Gastroesophageal sphincter (tissue), 3 donors: Measurements from ENCODE around the gene MADD.

Experiments used
- EP300 ChIP-seq: sonication (generic); formaldehyde crosslinking; IDR thresholded peaks from one replicate; pipeline ENCODE4 v1.6.1; 2017; ENCODE audit warnings: antibody characterized with exemption, mild to moderate bottlenecking
- POLR2A ChIP-seq, 2 donors: fragments of 450-650 bp; IDR thresholded peaks; one replicate each; pipeline ENCODE4 v1.6.1; 2017; ENCODE audit warnings: antibody characterized with exemption in 2 of 2, mild to moderate bottlenecking in 2 of 2, moderate library complexity in 1 of 2
- POLR2AphosphoS5 ChIP-seq: sonication (generic); formaldehyde crosslinking; IDR thresholded peaks from one replicate; pipeline ENCODE4 v1.6.1; 2017; ENCODE audit warnings: antibody characterized with exemption
- TF ChIP-seq, protein P1 (sequence below), 4 experiments: fragments of 200-600 bp in 2 of 4; fragments of 450-650 bp in 2 of 4; sonication (generic) in 1 of 4; IDR thresholded peaks; one replicate each; pipeline ENCODE4 v1.5.1; 2017 to 2019; ENCODE audit warnings: antibody characterized with exemption in 4 of 4, mild to moderate bottlenecking in 2 of 4, moderate library complexity in 2 of 4

DNA sequence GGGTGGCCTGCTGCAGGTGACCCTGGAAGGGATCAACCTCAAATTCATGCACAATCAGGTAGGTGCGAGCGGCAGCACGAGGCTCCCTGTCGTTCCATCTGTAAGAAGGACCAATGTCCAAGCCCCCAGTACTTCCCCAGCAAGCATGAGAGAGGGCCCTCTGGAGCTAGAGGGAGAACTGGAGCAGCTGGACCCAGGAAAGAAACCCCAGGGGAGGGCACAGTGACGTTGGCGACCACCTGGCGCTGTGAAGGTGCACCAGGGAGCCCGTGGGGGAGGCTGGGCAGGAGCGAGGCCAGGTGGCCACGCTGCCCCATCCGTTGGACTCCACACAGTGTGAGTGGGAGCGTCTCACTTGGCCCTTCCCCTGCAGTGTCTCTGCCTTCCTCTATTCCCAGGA, 54.6 kb downstream of the MADD start:
- TF ChIP-seq, protein P1, sequence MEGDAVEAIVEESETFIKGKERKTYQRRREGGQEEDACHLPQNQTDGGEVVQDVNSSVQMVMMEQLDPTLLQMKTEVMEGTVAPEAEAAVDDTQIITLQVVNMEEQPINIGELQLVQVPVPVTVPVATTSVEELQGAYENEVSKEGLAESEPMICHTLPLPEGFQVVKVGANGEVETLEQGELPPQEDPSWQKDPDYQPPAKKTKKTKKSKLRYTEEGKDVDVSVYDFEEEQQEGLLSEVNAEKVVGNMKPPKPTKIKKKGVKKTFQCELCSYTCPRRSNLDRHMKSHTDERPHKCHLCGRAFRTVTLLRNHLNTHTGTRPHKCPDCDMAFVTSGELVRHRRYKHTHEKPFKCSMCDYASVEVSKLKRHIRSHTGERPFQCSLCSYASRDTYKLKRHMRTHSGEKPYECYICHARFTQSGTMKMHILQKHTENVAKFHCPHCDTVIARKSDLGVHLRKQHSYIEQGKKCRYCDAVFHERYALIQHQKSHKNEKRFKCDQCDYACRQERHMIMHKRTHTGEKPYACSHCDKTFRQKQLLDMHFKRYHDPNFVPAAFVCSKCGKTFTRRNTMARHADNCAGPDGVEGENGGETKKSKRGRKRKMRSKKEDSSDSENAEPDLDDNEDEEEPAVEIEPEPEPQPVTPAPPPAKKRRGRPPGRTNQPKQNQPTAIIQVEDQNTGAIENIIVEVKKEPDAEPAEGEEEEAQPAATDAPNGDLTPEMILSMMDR (IDR thresholded peaks at IDR 0.05): no peak
- TF ChIP-seq POLR2A (IDR thresholded peaks at IDR 0.05): no peak
- TF ChIP-seq POLR2AphosphoS5: no peak
- no peak for TF ChIP-seq EP300
